Measurements from ENCODE around the gene RB1. TPM values are rescaled to one million over a fixed set of nuclear protein-coding genes. Genes with fewer than 3 reads are reported as not detected.

The RB1 gene
- total RNA-seq, 1 experiment from 2014 or later, result 36.7 TPM

- Histone ChIP-seq H3K27ac (ENCODE audit: low read depth, low read length) (no peak overlapping the region), H3K9ac (ENCODE audit: low read length) (no peak overlapping the region), H3K9me2 (ENCODE audit: insufficient read depth) (no peaks in the 10 kb centered on the region), H4K20me1 (ENCODE audit: insufficient read depth) (no peaks in the 10 kb centered on the region), H3K79me2 (ENCODE audit: insufficient read depth, low read length) (no peaks in the 10 kb centered on the region), H2AFZ (ENCODE audit: low read depth, low read length, poor library complexity, severe bottlenecking) (no peak overlapping the region), H3K4me2 (ENCODE audit: low read length) (no peak overlapping the region), H3K36me3 (ENCODE audit: control insufficient read depth in 1 of 2, insufficient read depth in 2 of 2, low read length in 2 of 2) (no peaks in the 10 kb centered on the region), H3K4me1 (ENCODE audit: control insufficient read depth in 1 of 2, insufficient read depth in 2 of 2, low read length in 2 of 2) (no peaks in the 10 kb centered on the region), H3K27me3 (ENCODE audit: insufficient read depth, low read length) (no peaks in the 10 kb centered on the region), H3K4me3 (replicated peaks in 1 of 2; ENCODE audit: low read depth in 1 of 2, low read length in 2 of 2) (no peak overlapping the region), H3K9me3 (ENCODE audit: control insufficient read depth in 1 of 2, insufficient read depth in 1 of 2, low read depth in 1 of 2, low read length in 2 of 2) (no peaks in the 10 kb centered on the region)
- TF ChIP-seq ZBTB33 (IDR thresholded peaks at IDR 0.05; ENCODE audit: extremely low read depth, insufficient replicate concordance, low read length) (no peak), SRF (IDR thresholded peaks at IDR 0.05; ENCODE audit: low read depth) (no peak), EZH2phosphoT487 (IDR thresholded peaks at IDR 0.05; ENCODE audit: borderline replicate concordance) (no peak), CBX3 (IDR thresholded peaks at IDR 0.05; ENCODE audit: low read depth) (no peak), RAD21 (IDR thresholded peaks at IDR 0.05; ENCODE audit: low read depth) (no peak), YY1 (IDR thresholded peaks at IDR 0.05; ENCODE audit: extremely low read depth, insufficient replicate concordance, low read depth, low read length) (no peak), ELF1 (IDR thresholded peaks at IDR 0.05; ENCODE audit: borderline replicate concordance, low read depth) (no peak), POLR2AphosphoS5 (IDR thresholded peaks at IDR 0.05; ENCODE audit: low read depth, low read length) (no peak), SP1 (IDR thresholded peaks at IDR 0.05; ENCODE audit: low read depth) (no peak), EGR1 (IDR thresholded peaks at IDR 0.05; ENCODE audit: low read depth) (no peak), EZH2 (IDR thresholded peaks at IDR 0.05) (no peak), POLR2A (IDR thresholded peaks at IDR 0.05; ENCODE audit: borderline replicate concordance, extremely low read depth, insufficient read depth, insufficient read length) (no peak), SIN3A (IDR thresholded peaks at IDR 0.05; ENCODE audit: low read depth) (no peak), FOSL1 (IDR thresholded peaks at IDR 0.05; ENCODE audit: low read depth) (no peak), CEBPB (IDR thresholded peaks at IDR 0.05; ENCODE audit: low read depth) (no peak), ZFX (IDR thresholded peaks at IDR 0.05) (no peak)
- TF ChIP-seq, protein P1, sequence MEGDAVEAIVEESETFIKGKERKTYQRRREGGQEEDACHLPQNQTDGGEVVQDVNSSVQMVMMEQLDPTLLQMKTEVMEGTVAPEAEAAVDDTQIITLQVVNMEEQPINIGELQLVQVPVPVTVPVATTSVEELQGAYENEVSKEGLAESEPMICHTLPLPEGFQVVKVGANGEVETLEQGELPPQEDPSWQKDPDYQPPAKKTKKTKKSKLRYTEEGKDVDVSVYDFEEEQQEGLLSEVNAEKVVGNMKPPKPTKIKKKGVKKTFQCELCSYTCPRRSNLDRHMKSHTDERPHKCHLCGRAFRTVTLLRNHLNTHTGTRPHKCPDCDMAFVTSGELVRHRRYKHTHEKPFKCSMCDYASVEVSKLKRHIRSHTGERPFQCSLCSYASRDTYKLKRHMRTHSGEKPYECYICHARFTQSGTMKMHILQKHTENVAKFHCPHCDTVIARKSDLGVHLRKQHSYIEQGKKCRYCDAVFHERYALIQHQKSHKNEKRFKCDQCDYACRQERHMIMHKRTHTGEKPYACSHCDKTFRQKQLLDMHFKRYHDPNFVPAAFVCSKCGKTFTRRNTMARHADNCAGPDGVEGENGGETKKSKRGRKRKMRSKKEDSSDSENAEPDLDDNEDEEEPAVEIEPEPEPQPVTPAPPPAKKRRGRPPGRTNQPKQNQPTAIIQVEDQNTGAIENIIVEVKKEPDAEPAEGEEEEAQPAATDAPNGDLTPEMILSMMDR (IDR thresholded peaks at IDR 0.05 in 2 of 3, conservative IDR thresholded peaks at IDR 0.05 in 1 of 3; ENCODE audit: borderline replicate concordance in 1 of 3, insufficient read depth in 1 of 3, low read depth in 2 of 3, low read length in 2 of 3), result no peak
- no peak for ATAC-seq
- no TSS peak for BruUV-seq (replicated peaks)
- ChIA-PET CTCF (no interaction called here), RAD21 (ENCODE audit: low non-redundant PET in 1 of 2, low total read pairs in 2 of 2, uncharacterized antibody in 2 of 2, unreplicated experiment in 2 of 2) (no interaction called here), POLR2A (no interaction called here)
- intact Hi-C loops (cut with micrococcal nuclease), result no loop called here
- DNase-seq (ENCODE audit: low read depth, low spot score), result no peak
Measured at GRCh38 chr13:48411147-48411794, 107.7 kb downstream of the RB1 start.
